Memory B cell (primary cell): ENCODE measurements around the gene FGF14.

ENCODE experiments used
- ATAC-seq: fragments of 150-1000 bp; cut with Tn5 transposase; 2 replicates; pipeline ENCODE4 v1.10.0; 2021; ENCODE audit warnings: low read depth, mild to moderate bottlenecking, moderate library complexity
- DNase-seq, 2 donors: peaks; one replicate each; pipeline ENCODE4 v3.0.0; 2022; ENCODE audit warnings: low spot score in 2 of 2
- H3K27ac Mint-ChIP-seq: one replicate; pipeline ENCODE4 v1.8.0; 2022; ENCODE audit warnings: mild to moderate bottlenecking, moderate library complexity, mixed read lengths
- H3K27me3 Mint-ChIP-seq: one replicate; pipeline ENCODE4 v1.8.0; 2022; ENCODE audit warnings: mixed read lengths
- H3K36me3 Mint-ChIP-seq: one replicate; pipeline ENCODE4 v1.8.0; 2022; ENCODE audit warnings: mild to moderate bottlenecking, mixed read lengths
- H3K4me1 Mint-ChIP-seq: one replicate; pipeline ENCODE4 v1.8.0; 2022; ENCODE audit warnings: mixed read lengths
- H3K4me3 Mint-ChIP-seq: one replicate; pipeline ENCODE4 v1.8.0; 2022; ENCODE audit warnings: mild to moderate bottlenecking, moderate library complexity, mixed read lengths
- H3K9me3 Mint-ChIP-seq: one replicate; pipeline ENCODE4 v1.8.0; 2022; ENCODE audit warnings: mixed read lengths

The FGF14 gene

DNA sequence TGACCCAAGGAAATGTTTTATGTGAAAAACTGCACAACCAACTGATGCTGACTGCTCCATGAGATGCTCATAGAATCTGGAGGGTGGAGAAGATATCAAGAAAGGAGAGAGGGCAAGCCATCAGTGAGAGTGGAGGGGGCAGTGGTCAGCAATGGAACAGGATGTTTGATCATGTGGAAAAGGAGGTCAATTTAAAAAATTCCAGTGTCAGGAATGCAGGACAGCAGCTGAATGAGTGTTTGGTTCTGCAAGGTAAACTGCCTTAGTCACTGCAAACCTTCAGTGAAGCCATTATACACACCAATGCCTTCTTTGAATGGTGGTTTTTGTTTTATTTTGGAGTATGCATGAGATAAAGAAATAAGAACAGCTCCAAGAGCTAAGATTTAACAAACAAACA, 121.5 kb downstream of the FGF14 start:
- H3K9me3 Mint-ChIP-seq: no peaks in the 10 kb centered on the region
- H3K4me3 Mint-ChIP-seq: no peak overlapping the region
- no peaks in the 10 kb centered on the region for H3K36me3 Mint-ChIP-seq
- H3K4me1 Mint-ChIP-seq: no peaks in the 10 kb centered on the region
- peaks cover 2% of the 10 kb centered on the region for H3K27me3 Mint-ChIP-seq
- ATAC-seq (no peak), DNase-seq (no peak)
- H3K27ac Mint-ChIP-seq: no peak overlapping the region

DNA sequence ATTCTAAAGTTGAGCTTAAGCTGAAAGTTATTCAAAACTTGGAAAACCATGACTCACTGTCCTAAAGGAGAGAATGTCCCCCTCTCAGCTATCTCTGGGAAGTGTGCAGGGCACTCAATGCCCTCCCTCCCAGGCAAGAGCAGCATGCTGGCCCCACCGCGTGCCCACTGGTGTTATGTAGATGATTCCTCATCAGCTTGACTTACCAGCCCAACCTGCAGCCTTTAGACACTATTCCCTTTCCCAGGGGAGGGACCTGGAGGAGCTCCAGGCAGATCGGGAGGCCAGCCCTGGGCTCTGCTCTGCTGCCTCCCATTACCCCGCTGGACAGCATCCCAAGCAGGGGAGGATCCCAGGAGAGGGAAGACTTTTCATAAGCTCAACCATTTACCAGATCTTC, 124.6 kb downstream of the FGF14 start:
- DNase-seq (no peak), ATAC-seq (no peak)
- Mint-ChIP-seq H3K27me3 (peaks cover 2% of the 10 kb centered on the region), H3K27ac (no peak overlapping the region), H3K4me1 (no peaks in the 10 kb centered on the region), H3K9me3 (no peaks in the 10 kb centered on the region), H3K36me3 (no peaks in the 10 kb centered on the region), H3K4me3 (no peak overlapping the region)

DNA sequence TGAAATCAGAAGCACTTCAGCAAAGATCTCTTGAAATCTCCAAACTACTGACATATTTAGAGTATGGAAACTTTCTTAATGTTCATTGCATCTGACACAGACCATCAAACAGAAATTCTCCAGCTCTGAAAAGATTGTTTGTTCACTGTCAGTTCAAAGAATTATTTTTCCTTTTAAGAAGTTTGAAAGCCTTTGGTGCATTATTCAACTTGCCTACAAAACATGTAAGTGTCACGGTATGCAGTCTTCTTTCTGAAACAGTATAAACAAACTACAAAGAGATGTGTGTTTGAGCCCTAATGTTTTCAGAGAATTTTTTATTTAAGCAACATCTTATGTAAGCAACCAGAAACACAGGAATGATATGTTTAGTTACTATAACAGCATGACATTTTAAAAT, 125.4 kb downstream of the FGF14 start:
- Mint-ChIP-seq H3K4me1 (no peaks in the 10 kb centered on the region), H3K27ac (no peak overlapping the region), H3K9me3 (no peaks in the 10 kb centered on the region), H3K36me3 (no peaks in the 10 kb centered on the region), H3K4me3 (no peak overlapping the region), H3K27me3 (peaks cover 2% of the 10 kb centered on the region)
- ATAC-seq: no peak
- no peak for DNase-seq

DNA sequence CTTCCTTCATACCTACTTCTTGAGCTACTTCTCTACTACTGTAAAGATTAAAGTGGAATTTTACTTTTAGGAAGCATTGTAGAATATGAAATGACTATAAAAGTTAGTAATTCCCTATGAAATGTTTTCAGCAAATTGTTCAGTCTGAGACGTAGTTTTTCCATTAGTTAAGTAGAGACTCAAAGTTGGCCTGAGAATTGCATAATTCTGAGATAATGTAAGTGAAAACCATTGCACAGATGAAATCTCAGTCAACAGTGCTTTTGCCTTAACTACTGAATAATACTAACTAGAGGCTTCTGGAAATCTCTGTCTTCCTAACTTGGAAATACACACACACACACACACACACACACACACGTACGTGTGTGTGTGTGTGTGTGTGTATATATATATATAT, 125.9 kb downstream of the FGF14 start:
- Mint-ChIP-seq H3K9me3 (no peaks in the 10 kb centered on the region), H3K4me1 (no peaks in the 10 kb centered on the region), H3K27ac (no peak overlapping the region), H3K27me3 (peaks cover 2% of the 10 kb centered on the region), H3K36me3 (no peaks in the 10 kb centered on the region), H3K4me3 (no peak overlapping the region)
- ATAC-seq (no peak), DNase-seq (no peak)

DNA sequence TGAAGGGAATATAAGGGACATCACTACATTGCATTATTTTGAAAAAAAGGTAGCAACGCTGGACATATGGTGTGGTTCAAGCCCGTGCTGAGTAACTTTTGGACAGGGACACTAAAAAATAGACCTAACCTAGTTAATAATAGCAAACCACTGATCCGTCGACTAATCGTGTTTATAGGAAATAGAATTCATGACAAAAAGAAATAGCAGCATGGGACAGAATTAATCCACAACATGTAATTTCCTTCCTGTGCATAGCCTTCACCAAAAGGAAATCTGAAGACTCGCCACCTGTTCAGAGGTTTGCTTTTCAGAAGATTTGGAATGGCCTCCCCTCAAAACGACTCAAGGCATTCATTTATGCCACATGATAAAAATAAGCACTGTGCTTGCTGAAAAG, 128.7 kb downstream of the FGF14 start:
- H3K36me3 Mint-ChIP-seq: no peaks in the 10 kb centered on the region
- no peak overlapping the region for H3K27ac Mint-ChIP-seq
- H3K4me1 Mint-ChIP-seq: no peaks in the 10 kb centered on the region
- no peak overlapping the region for H3K4me3 Mint-ChIP-seq
- ATAC-seq: no peak
- H3K27me3 Mint-ChIP-seq: no peaks in the 10 kb centered on the region
- DNase-seq: no peak
- no peaks in the 10 kb centered on the region for H3K9me3 Mint-ChIP-seq

DNA sequence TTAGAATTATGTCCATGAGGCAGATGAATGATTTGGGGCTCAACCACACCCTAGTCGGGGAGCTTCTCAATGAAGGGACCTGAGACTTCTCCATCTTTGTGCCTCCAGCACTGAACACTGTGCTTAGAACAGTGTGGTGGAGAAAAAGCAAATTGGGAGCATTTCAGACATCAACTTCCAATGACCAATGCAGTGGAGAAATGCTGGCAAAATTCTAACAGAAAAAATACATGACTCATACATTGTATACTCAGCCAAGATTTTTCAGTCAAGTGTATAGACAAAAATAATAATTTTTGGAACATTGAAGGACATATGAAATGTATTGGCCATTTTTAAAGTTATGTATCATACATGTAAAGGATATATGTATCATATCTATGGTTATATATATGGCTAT, 134.7 kb downstream of the FGF14 start:
- DNase-seq: no peak
- no peak overlapping the region for H3K27ac Mint-ChIP-seq
- H3K4me1 Mint-ChIP-seq: no peaks in the 10 kb centered on the region
- no peak overlapping the region for H3K4me3 Mint-ChIP-seq
- ATAC-seq: no peak
- H3K36me3 Mint-ChIP-seq: no peaks in the 10 kb centered on the region
- H3K27me3 Mint-ChIP-seq: no peaks in the 10 kb centered on the region
- H3K9me3 Mint-ChIP-seq: no peaks in the 10 kb centered on the region

DNA sequence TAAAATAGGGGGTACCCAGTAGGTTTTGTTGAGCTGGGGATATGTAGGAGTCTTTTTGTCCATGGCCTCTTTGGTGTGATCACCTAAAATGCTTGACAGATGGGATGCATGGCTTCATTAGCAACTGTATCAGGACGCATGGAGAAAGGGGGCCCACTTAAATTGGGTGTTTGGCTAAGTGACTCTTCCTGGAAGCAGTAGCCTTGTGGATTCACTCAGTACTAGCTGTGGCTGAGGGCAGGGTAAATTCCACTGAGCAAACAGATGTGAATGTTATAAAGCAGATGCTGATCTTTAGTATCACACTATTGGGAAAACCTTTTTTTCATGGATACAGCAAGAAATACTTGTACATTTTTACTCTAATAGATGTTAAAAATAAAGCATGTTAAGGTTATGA, 140.0 kb downstream of the FGF14 start:
- H3K27ac Mint-ChIP-seq: no peak overlapping the region
- no peaks in the 10 kb centered on the region for H3K4me1 Mint-ChIP-seq

DNA sequence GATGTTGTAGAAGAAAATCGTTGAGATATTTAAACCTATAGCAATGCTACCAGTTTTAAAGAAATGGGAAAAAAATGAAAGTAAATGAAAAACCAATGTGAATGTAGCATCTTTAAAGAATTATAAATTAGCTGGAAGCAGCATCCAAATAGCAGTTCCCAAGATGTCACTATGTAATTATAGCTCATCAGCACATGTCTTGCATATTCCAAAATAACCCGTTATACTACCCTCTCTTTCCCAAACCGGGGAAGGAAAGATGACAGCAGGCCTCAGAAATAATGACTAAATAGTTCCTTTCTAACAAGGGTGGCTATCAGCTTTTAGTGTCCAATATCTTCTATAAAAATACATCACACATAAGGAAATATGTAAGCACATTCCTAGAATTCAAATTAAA, 140.5 kb downstream of the FGF14 start:
- no peak for DNase-seq
- Mint-ChIP-seq H3K36me3 (no peaks in the 10 kb centered on the region), H3K9me3 (peaks cover 4% of the 10 kb centered on the region), H3K27ac (no peak overlapping the region), H3K4me1 (no peaks in the 10 kb centered on the region), H3K4me3 (no peak overlapping the region), H3K27me3 (no peaks in the 10 kb centered on the region)
- ATAC-seq: no peak

More for the DNA sequence above, 140.0 kb downstream of the FGF14 start:
- H3K9me3 Mint-ChIP-seq: peaks cover 4% of the 10 kb centered on the region
- DNase-seq: no peak
- H3K36me3 Mint-ChIP-seq: no peaks in the 10 kb centered on the region
- no peaks in the 10 kb centered on the region for H3K27me3 Mint-ChIP-seq
- H3K4me3 Mint-ChIP-seq: no peak overlapping the region
- ATAC-seq: no peak

DNA sequence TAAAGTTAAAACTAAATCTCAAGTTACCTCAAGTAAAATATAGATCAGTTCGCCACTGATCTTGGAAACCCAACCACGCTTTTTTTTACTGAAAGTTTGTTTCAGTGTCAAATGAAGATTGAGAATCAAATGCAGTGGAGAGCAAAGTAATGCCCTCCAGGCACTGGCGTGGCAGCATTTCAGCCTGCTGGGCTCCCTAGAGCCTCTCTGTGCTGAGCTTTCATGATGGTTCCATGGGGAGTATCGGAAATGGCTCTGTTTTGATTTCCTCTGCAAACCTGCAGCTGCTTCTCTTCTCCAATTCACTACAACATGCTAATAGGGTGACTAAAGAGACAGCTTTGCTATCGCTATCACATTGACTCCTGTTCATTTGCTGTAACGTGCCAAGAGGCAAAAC, 141.6 kb downstream of the FGF14 start:
- DNase-seq (no peak), ATAC-seq (no peak)
- Mint-ChIP-seq H3K36me3 (no peaks in the 10 kb centered on the region), H3K4me3 (no peak overlapping the region), H3K4me1 (no peaks in the 10 kb centered on the region), H3K27me3 (no peaks in the 10 kb centered on the region), H3K27ac (no peak overlapping the region), H3K9me3 (peaks cover 5% of the 10 kb centered on the region)

DNA sequence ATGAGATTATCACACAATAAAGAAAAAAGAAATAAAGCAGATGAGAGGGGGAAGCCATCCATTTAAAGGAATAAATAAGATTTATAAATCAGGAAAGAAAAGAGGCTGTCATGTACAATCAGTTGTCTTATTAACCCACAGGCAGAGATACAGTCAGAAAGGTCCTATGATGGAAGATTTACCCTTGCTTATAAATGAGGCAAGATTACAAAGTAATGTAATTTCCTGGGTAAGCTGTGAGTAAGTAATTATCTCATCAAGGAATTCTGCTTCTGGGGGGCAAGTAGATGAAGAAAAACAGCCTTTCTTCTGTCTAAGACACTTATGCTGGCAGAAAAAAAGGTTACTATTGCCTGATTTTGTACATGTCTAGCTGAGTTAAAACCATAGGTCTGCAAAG, 146.4 kb downstream of the FGF14 start:
- no peaks in the 10 kb centered on the region for H3K27me3 Mint-ChIP-seq
- no peak overlapping the region for H3K4me3 Mint-ChIP-seq
- peaks cover 5% of the 10 kb centered on the region for H3K9me3 Mint-ChIP-seq
- DNase-seq (no peak), ATAC-seq (no peak)
- no peak overlapping the region for H3K27ac Mint-ChIP-seq
- H3K4me1 Mint-ChIP-seq: no peaks in the 10 kb centered on the region
- H3K36me3 Mint-ChIP-seq: no peaks in the 10 kb centered on the region

DNA sequence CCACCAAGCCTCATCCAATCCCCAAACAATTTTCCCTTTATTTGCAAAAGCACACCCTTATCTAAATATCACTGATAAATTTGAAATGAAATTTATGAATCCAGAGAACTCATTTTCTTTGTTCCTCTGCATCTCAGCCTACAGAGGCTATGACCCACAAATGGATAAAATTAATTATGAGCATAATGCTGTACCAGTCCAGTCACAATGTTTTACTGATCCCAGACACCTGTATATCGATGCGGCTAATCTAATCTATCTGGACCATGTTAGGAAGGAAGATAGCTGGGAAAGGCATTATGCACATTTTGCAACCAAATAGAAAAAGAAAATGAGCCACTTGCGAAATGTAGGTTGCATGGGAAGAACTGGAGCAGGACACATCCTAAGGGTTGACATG, 150.0 kb downstream of the FGF14 start:
- H3K4me3 Mint-ChIP-seq: no peak overlapping the region
- DNase-seq: no peak

DNA sequence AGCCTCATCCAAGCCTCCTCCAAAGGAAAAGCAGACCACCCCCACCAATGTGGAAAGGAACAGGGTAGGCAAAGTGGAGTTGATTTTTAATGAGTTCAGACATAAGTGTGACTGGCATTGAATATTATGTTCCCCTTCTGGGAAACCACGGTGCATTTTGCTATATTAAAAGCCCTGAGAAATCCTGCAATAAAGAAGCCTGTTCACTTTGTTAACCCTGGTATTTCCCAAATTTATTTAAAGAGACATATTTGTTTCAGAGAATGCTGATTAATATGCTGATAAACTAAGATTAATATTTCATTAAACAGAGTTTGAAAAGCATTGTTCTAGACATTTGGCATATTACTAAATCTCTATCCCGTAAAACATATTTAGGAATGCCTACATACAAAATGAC, 151.4 kb downstream of the FGF14 start:
- Mint-ChIP-seq H3K4me3 (no peak overlapping the region), H3K27me3 (no peaks in the 10 kb centered on the region), H3K9me3 (peaks cover 4% of the 10 kb centered on the region), H3K27ac (no peak overlapping the region), H3K4me1 (no peaks in the 10 kb centered on the region), H3K36me3 (no peaks in the 10 kb centered on the region)
- DNase-seq: no peak
- no peak for ATAC-seq

More for the DNA sequence above, 150.0 kb downstream of the FGF14 start:
- H3K27ac Mint-ChIP-seq: no peak overlapping the region
- no peak for ATAC-seq
- H3K27me3 Mint-ChIP-seq: no peaks in the 10 kb centered on the region
- peaks cover 3% of the 10 kb centered on the region for H3K9me3 Mint-ChIP-seq
- no peaks in the 10 kb centered on the region for H3K4me1 Mint-ChIP-seq
- H3K36me3 Mint-ChIP-seq: no peaks in the 10 kb centered on the region

DNA sequence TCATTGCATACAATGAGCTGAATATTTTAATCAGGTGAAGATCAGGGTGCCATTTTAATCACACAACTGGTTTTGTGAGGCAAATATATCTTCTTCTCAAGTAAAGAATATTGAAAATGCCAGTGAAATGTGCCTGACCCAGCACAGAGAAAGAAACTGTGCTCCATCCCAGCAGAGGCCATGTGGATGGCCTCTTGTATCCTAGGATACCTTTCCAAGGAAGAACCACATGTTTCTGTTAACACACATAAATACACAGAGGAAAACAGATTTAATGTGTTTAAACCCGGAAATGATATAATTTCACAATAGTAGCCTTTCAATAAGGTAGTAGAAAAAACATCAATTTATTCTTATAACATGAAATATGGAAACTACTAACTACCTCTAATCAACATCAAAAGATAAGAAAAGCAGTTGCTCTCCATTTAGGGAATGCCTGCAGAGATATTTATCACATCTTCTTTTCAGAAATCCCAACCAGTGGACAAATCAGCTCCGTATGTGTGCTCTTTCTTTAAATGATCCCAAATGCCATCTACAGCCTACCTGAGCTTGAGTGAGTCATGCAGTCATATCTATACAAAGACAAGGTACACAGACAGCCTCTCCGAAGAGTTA, 157.1 kb downstream of the FGF14 start:
- Mint-ChIP-seq H3K27me3 (no peaks in the 10 kb centered on the region), H3K36me3 (no peaks in the 10 kb centered on the region), H3K27ac (no peak overlapping the region), H3K4me3 (no peak overlapping the region), H3K9me3 (peaks cover 4% of the 10 kb centered on the region), H3K4me1 (no peaks in the 10 kb centered on the region)
- ATAC-seq (no peak), DNase-seq (no peak)

DNA sequence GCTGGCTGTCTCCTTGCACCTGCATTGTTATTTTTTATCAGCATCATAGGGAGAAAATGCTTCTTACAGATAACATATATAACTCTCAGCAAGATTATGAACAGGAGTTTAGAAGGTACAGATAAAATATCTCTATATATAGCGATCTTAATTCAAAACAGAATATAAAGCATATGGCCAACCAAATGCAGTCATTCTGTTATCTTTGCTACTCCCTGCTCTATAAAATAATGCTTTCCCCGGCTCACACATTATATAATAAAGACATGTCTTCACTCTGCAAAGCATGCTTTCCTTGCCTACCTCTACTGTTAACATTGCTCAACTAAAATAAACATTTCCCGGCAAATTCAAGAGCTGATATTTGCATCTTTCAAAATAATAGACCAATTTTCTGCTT, 161.7 kb downstream of the FGF14 start:
- Mint-ChIP-seq H3K4me3 (no peak overlapping the region), H3K36me3 (no peaks in the 10 kb centered on the region), H3K4me1 (no peaks in the 10 kb centered on the region), H3K27ac (no peak overlapping the region), H3K27me3 (peaks cover 4% of the 10 kb centered on the region), H3K9me3 (no peaks in the 10 kb centered on the region)
- ATAC-seq (no peak), DNase-seq (no peak)

DNA sequence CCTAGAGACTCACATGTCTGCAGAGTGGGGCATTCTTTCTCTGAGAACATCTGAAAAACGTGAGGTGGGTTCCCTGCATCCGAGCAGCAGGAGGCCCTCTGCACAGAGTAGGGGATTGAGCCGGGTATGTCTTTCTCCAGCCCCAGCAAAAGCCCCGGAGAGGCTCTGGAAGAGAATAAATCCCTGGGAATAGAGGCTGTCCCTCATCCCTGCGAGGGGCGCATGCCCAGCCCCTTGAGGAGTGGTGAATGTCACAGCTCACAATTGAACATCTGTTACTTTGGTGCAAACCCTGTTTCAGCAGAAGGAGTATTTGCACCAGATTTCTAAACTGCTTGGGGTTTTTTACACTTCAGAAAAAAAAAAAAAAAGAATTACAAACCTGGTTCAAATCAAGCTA, 164.6 kb downstream of the FGF14 start:
- DNase-seq (no peak), ATAC-seq (no peak)
- no peak overlapping the region for H3K27ac Mint-ChIP-seq
- H3K4me1 Mint-ChIP-seq: no peaks in the 10 kb centered on the region
- no peaks in the 10 kb centered on the region for H3K36me3 Mint-ChIP-seq
- no peaks in the 10 kb centered on the region for H3K9me3 Mint-ChIP-seq
- peaks cover 5% of the 10 kb centered on the region for H3K27me3 Mint-ChIP-seq
- no peak overlapping the region for H3K4me3 Mint-ChIP-seq
